Stimulated activated CD4-positive, alpha-beta T cell treated with anti-CD3 and anti-CD28 coated beads, Interleukin-15, amount 100 ng/mL, for 24 hours (primary cell): Measurements from ENCODE around the gene SPEN.
A peak's percentile ranks its signal among the peaks of the same experiment; 100 is the strongest.
"Not testable (repeated sequence)": the region's sequence is repeated elsewhere in the genome, so short reads cannot be mapped to it uniquely, and the experiment has no call there.

ENCODE experiments used
- DNase-seq: peaks from one replicate; pipeline ENCODE4 v3.0.0-alpha.2; 2020

The SPEN gene

GRCh38 chr1:15899266-15899665 lies 51.8 kb downstream of the SPEN start:
- no peak for DNase-seq

- DNase-seq, result no peak
These were observed 53.3 kb downstream of the SPEN start for GRCh38 chr1:15900662-15901279.

GRCh38 chr1:15902882-15903281 lies 55.4 kb downstream of the SPEN start:
- no peak for DNase-seq

GRCh38 chr1:15908597-15908996 lies 61.1 kb downstream of the SPEN start:
- DNase-seq, result no peak

- no peak for DNase-seq
These were observed 63.6 kb downstream of the SPEN start for GRCh38 chr1:15911141-15911540.

GRCh38 chr1:15911927-15912326 lies 64.4 kb downstream of the SPEN start:
- DNase-seq, result no peak

GRCh38 chr1:15913607-15914006 lies 66.1 kb downstream of the SPEN start:
- DNase-seq, result not testable (repeated sequence)

GRCh38 chr1:15915991-15916390 lies 68.5 kb downstream of the SPEN start:
- no peak for DNase-seq

- DNase-seq, result no peak
These were observed 68.9 kb downstream of the SPEN start for GRCh38 chr1:15916417-15916816.

GRCh38 chr1:15916916-15917315 lies 69.4 kb downstream of the SPEN start:
- DNase-seq, result no peak

GRCh38 chr1:15918962-15919715 lies 71.6 kb downstream of the SPEN start:
- peak; percentile 80 for DNase-seq

- no peak for DNase-seq
These were observed 75.7 kb downstream of the SPEN start for GRCh38 chr1:15923241-15923640.

GRCh38 chr1:15926448-15926847 lies 78.9 kb downstream of the SPEN start:
- not testable (repeated sequence) for DNase-seq

- no peak for DNase-seq
These were observed 81.8 kb downstream of the SPEN start for GRCh38 chr1:15928971-15929965.

- no peak for DNase-seq
These were observed 83.9 kb downstream of the SPEN start for GRCh38 chr1:15931401-15931800.

- DNase-seq, result no peak
These were observed 84.4 kb downstream of the SPEN start for GRCh38 chr1:15931884-15932283.

GRCh38 chr1:15932612-15933011 lies 85.1 kb downstream of the SPEN start:
- DNase-seq, result no peak

- no peak for DNase-seq
These were observed 86.2 kb downstream of the SPEN start for GRCh38 chr1:15933684-15934083.

GRCh38 chr1:15934211-15935055 lies 86.9 kb downstream of the SPEN start:
- DNase-seq, result no peak

GRCh38 chr1:15935056-15935950 lies 87.8 kb downstream of the SPEN start:
- DNase-seq, result no peak

GRCh38 chr1:15936025-15936424 lies 88.5 kb downstream of the SPEN start:
- DNase-seq, result no peak
